A549 (cell line): ENCODE data around the gene DHX35. TPM values are rescaled to one million over a fixed set of nuclear protein-coding genes. Genes with fewer than 3 reads are reported as not detected.

Experiments
- ATAC-seq, 2 experiments: fragments of 200-7000 bp in 1 of 2; fragments of >200 bp in 1 of 2; cut with Nextera tagmentation in 1 of 2; cut with Tn5 transposase in 1 of 2; 3 replicates each; pipeline versions ENCODE4 v1.8.0 to v1.9.1; 2018 to 2020; ENCODE audit warnings: mild to moderate bottlenecking in 1 of 2, moderate library complexity in 1 of 2
- CTCF ChIA-PET: fragments of 300-600 bp; sonication (Branson Sonifier 250); formaldehyde crosslinking; extraction: SDS; loops from one replicate; lab custom pipeline; 2021; ENCODE audit warnings: antibody characterized with exemption, inconsistent platforms; lab: Yijun Ruan, JAX
- POLR2A ChIA-PET: fragments of 350-600 bp; formaldehyde crosslinking; extraction: SDS; loops from one replicate; lab custom pipeline; 2021; ENCODE audit warnings: antibody characterized with exemption, inconsistent platforms; lab: Yijun Ruan, JAX
- DNase-seq, 2 experiments: peaks; one replicate each; pipeline versions ENCODE4 v3.0.0 to v3.0.0-alpha.2; 2011 to 2016; ENCODE audit warnings: low read depth in 1 of 2, low spot score in 1 of 2
- FAIRE-seq: peaks from 2 replicates; lab custom pipeline; 2011; peaks lifted over from hg19 to GRCh38; lab: Jason Lieb, UNC
- H3K27ac ChIP-seq, 2 experiments: fragments of >200 bp; sonication (Bioruptor Twin); formaldehyde crosslinking; 3 replicates each; pipeline ENCODE4 v1.5.1; 2016 to 2017
- H3K4me1 ChIP-seq: fragments of >200 bp; sonication (Bioruptor Twin); formaldehyde crosslinking; 3 replicates; pipeline ENCODE4 v1.6.1; 2016
- H3K4me2 ChIP-seq: fragments of >200 bp; sonication (Bioruptor Twin); formaldehyde crosslinking; 3 replicates; pipeline ENCODE4 v1.6.1; 2016
- H3K4me3 ChIP-seq: fragments of >200 bp; sonication (Bioruptor Twin); formaldehyde crosslinking; 3 replicates; pipeline ENCODE4 v1.5.1; 2016
- H3K9me3 ChIP-seq: fragments of >200 bp; sonication (Bioruptor Twin); formaldehyde crosslinking; 3 replicates; pipeline ENCODE4 v1.6.1; 2016
- CBX2 ChIP-seq: fragments of 200-600 bp; sonication (generic); IDR thresholded peaks from 2 replicates; pipeline ENCODE4 v1.6.1; 2016; ENCODE audit warnings: low read depth, mild to moderate bottlenecking, borderline replicate concordance
- CBX8 ChIP-seq: fragments of 200-600 bp; sonication (generic); IDR thresholded peaks from 2 replicates; pipeline ENCODE4 v1.6.1; 2016
- CHD2 ChIP-seq: fragments of 150-350 bp; IDR thresholded peaks from 2 replicates; pipeline ENCODE4 v1.6.1; 2014; ENCODE audit warnings: low read length; ENCODE audit not compliant: partially characterized antibody
- CHD4 ChIP-seq: fragments of 200-600 bp; sonication (generic); IDR thresholded peaks from 2 replicates; pipeline ENCODE4 v1.6.1; 2016; ENCODE audit warnings: antibody characterized with exemption, mild to moderate bottlenecking, borderline replicate concordance
- EHMT2 ChIP-seq: fragments of 200-600 bp; sonication (generic); IDR thresholded peaks from 2 replicates; pipeline ENCODE4 v1.6.1; 2016; ENCODE audit warnings: antibody characterized with exemption, low read depth, mild to moderate bottlenecking, moderate library complexity
- FOXS1 ChIP-seq: fragments of 250-450 bp; sonication (Bioruptor Pico); IDR thresholded peaks from 2 replicates; pipeline ENCODE4 v1.5.0; 2020; ENCODE audit warnings: mild to moderate bottlenecking, moderate library complexity
- GATA3 ChIP-seq: IDR thresholded peaks from 2 replicates; pipeline ENCODE4 v1.6.1; 2012; ENCODE audit warnings: borderline replicate concordance
- HDAC2 ChIP-seq: fragments of 200-600 bp; sonication (generic); IDR thresholded peaks from 2 replicates; pipeline ENCODE4 v1.6.1; 2016
- HOXB13 ChIP-seq: fragments of 250-450 bp; sonication (Bioruptor Pico); IDR thresholded peaks from 2 replicates; pipeline ENCODE4 v1.5.0; 2020; ENCODE audit warnings: low read depth, mild to moderate bottlenecking, moderate library complexity
- JUNB ChIP-seq: fragments of >200 bp; sonication (Bioruptor Twin); formaldehyde crosslinking; IDR thresholded peaks from 2 replicates; pipeline ENCODE4 v1.6.1; 2016
- KDM1A ChIP-seq: fragments of 200-600 bp; sonication (generic); IDR thresholded peaks from 2 replicates; pipeline ENCODE4 v1.6.1; 2016; ENCODE audit warnings: low read depth, mild to moderate bottlenecking
- KDM5A ChIP-seq: fragments of 200-600 bp; sonication (generic); IDR thresholded peaks from 2 replicates; pipeline ENCODE4 v1.6.1; 2016; ENCODE audit warnings: antibody characterized with exemption, mild to moderate bottlenecking
- MAZ ChIP-seq: fragments of 150-350 bp; IDR thresholded peaks from 2 replicates; pipeline ENCODE4 v1.6.1; 2014; ENCODE audit warnings: antibody characterized with exemption, low read depth, low read length, borderline replicate concordance
- MYC ChIP-seq: IDR thresholded peaks from 2 replicates; pipeline ENCODE4 v1.6.1; 2012; ENCODE audit warnings: mild to moderate bottlenecking, inconsistent platforms, low read length, improper control_type of control experiment, borderline replicate concordance
- NFE2L2 ChIP-seq: fragments of 150-350 bp; conservative IDR thresholded peaks from 2 replicates; pipeline ENCODE4 v1.6.1; 2014; ENCODE audit warnings: low read length
- NPAS2 ChIP-seq: fragments of 250-450 bp; sonication (Bioruptor Pico); IDR thresholded peaks from 2 replicates; pipeline ENCODE4 v1.8.0; 2022; ENCODE audit warnings: mild to moderate bottlenecking, moderate library complexity, borderline replicate concordance
- PHF8 ChIP-seq: fragments of 200-600 bp; sonication (generic); IDR thresholded peaks from 2 replicates; pipeline ENCODE4 v1.6.1; 2016; ENCODE audit warnings: low read depth, mild to moderate bottlenecking, antibody characterized with exemption, moderate library complexity, borderline replicate concordance
- POLR2A ChIP-seq: IDR thresholded peaks from 2 replicates; pipeline ENCODE4 v1.6.1; 2012; ENCODE audit warnings: mild to moderate bottlenecking, low read length
- POLR2AphosphoS2 ChIP-seq: conservative IDR thresholded peaks from 2 replicates; pipeline ENCODE4 v1.6.1; 2012; ENCODE audit warnings: low read length, improper control_type of control experiment, inconsistent platforms
- RARB ChIP-seq: fragments of 250-450 bp; sonication (Bioruptor Pico); IDR thresholded peaks from 2 replicates; pipeline ENCODE4 v1.8.0; 2021; ENCODE audit warnings: mild to moderate bottlenecking, moderate library complexity
- RCOR1 ChIP-seq: fragments of 150-350 bp; IDR thresholded peaks from 2 replicates; pipeline ENCODE4 v1.6.1; 2014; ENCODE audit warnings: antibody characterized with exemption, low read length, low read depth
- TFCP2L1 ChIP-seq: fragments of 250-450 bp; sonication (Bioruptor Pico); IDR thresholded peaks from 2 replicates; pipeline ENCODE4 v1.5.0; 2021; ENCODE audit warnings: mild to moderate bottlenecking
- TP53 ChIP-seq: fragments of 250-450 bp; sonication (Bioruptor Pico); IDR thresholded peaks from 2 replicates; pipeline ENCODE4 v1.5.0; 2021; ENCODE audit warnings: mild to moderate bottlenecking, moderate library complexity
- ZC3H11A ChIP-seq: fragments of 450-650 bp; IDR thresholded peaks from 2 replicates; pipeline ENCODE4 v1.6.1; 2014; ENCODE audit warnings: antibody characterized with exemption, mild to moderate bottlenecking
- ZSCAN20 ChIP-seq: fragments of 250-450 bp; sonication (Bioruptor Pico); IDR thresholded peaks from 2 replicates; pipeline ENCODE4 v1.8.0; 2022; ENCODE audit warnings: mild to moderate bottlenecking, moderate library complexity
- WGBS: methylation state at CpG from one replicate; pipeline ENCODE4 v1.1.6; 2017; ENCODE audit errors: missing lambda C conversion rate; 5-methylcytosine and 5-hydroxymethylcytosine counted together
- polyA plus RNA-seq, 4 experiments: library from polyadenylated mRNA; depleted of rRNA in 3 of 4; stranded (reverse); fragments of >200 nt; fragmentation: RNase III in 1 of 4; extraction: RNeasy Plus Mini Kit Qiagen cat#74134 plus additional on column Dnase treatment in 1 of 4; gene quantifications; 2 replicates in 3 of 4; 3 replicates in 1 of 4; pipeline ENCODE4 v1.2.3, GENCODE V29; 2011 to 2017
- TF ChIP-seq, protein P1 (sequence below): fragments of 450-650 bp; IDR thresholded peaks from 2 replicates; pipeline ENCODE4 v1.6.1; 2014; ENCODE audit warnings: antibody characterized with exemption
- TF ChIP-seq, protein P2 (sequence below): fragments of 250-450 bp; sonication (Bioruptor Pico); IDR thresholded peaks from 2 replicates; pipeline ENCODE4 v1.5.0; 2021; ENCODE audit warnings: mild to moderate bottlenecking, moderate library complexity, borderline replicate concordance
- TF ChIP-seq, protein P3 (sequence below): IDR thresholded peaks from 2 replicates; pipeline ENCODE4 v1.6.1; 2012
- TF ChIP-seq, protein P4 (sequence below): IDR thresholded peaks from 2 replicates; pipeline ENCODE4 v1.6.1; 2012
- TF ChIP-seq, protein P5 (sequence below): IDR thresholded peaks from 2 replicates; pipeline ENCODE4 v1.6.1; 2012; ENCODE audit warnings: low read depth, borderline replicate concordance
- TF ChIP-seq, protein P6 (sequence below): fragments of 150-350 bp; IDR thresholded peaks from 2 replicates; pipeline ENCODE4 v1.6.1; 2014; ENCODE audit warnings: low read depth, mild to moderate bottlenecking, low read length

DHX35 gene
- polyA plus RNA-seq, 2 of the 4 experiments (the other 2 are of a cell fraction) = 7.7 to 13.8 TPM

DNA sequence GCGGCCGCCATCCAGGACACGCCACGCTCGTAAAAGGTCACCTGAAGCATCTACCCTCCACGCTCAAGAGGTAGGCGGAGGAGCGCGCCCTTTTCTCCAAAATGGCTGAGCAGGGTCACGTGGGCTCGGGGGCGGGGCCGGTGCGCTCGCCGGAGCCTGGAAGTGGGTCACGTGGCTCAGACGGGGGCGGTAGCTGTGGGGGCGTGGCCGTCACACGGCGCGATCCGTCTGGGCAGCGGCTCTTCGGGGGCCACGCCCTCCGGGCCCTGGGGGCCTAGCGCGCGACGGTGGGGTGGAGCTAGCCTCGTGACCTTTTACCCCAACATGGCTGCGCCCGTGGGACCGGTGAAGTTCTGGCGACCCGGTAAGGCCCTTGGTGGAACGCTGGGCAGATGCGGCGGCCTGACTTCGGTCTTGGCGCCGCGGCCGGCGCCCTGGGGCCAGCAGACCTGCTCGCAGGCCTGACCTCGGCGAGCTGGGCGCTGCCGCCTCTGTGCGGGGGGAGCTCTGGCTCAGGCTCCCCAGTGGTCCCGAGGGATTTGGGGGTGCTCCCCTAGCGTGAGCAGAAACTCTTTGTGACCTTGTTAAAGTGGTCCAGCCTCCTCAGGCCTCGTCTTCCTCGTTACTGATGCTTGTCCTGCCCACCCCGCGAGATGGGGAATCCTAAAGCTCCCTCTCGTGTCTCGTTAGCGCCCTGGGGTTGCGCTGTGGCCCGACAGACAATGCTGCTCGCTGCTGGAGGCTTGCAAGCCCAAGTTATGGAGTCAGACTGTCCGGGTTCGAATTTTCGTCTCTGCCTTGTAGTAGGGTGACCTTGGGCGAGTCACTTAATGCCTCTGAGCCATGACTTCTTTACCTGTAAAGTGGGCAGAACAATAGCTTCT is at the start of gene DHX35 (continued):
- TF ChIP-seq, protein P1, sequence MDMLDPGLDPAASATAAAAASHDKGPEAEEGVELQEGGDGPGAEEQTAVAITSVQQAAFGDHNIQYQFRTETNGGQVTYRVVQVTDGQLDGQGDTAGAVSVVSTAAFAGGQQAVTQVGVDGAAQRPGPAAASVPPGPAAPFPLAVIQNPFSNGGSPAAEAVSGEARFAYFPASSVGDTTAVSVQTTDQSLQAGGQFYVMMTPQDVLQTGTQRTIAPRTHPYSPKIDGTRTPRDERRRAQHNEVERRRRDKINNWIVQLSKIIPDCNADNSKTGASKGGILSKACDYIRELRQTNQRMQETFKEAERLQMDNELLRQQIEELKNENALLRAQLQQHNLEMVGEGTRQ = peak; percentile 100
- TF ChIP-seq TFCP2L1 (CRISPR knock-in tag) (0 out of 2 replicates have a peak, but pooled peaks have one; percentile 51), CBX2 (no peak), KDM5A (peak; percentile 92), CHD4 (no peak), FOXS1 (CRISPR knock-in tag) (no peak), ZSCAN20 (CRISPR knock-in tag) (no peak), MAZ (no peak), GATA3 (no peak), EHMT2 (no peak), NFE2L2 (no peak), RCOR1 (no peak), ZC3H11A (no peak), JUNB (no peak), TP53 (no peak), PHF8 (peak; percentile 71; the same call in 1 of the 2 replicates), MYC (no peak; the same call in 1 of the 2 replicates), RARB (CRISPR knock-in tag) (no peak)
- TF ChIP-seq, protein P2, sequence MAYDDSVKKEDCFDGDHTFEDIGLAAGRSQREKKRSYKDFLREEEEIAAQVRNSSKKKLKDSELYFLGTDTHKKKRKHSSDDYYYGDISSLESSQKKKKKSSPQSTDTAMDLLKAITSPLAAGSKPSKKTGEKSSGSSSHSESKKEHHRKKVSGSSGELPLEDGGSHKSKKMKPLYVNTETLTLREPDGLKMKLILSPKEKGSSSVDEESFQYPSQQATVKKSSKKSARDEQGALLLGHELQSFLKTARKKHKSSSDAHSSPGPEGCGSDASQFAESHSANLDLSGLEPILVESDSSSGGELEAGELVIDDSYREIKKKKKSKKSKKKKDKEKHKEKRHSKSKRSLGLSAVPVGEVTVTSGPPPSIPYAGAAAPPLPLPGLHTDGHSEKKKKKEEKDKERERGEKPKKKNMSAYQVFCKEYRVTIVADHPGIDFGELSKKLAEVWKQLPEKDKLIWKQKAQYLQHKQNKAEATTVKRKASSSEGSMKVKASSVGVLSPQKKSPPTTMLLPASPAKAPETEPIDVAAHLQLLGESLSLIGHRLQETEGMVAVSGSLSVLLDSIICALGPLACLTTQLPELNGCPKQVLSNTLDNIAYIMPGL (CRISPR knock-in tag) = no peak
- TF ChIP-seq, protein P3, sequence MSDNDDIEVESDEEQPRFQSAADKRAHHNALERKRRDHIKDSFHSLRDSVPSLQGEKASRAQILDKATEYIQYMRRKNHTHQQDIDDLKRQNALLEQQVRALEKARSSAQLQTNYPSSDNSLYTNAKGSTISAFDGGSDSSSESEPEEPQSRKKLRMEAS = peak; percentile 94
- TF ChIP-seq, protein P4, sequence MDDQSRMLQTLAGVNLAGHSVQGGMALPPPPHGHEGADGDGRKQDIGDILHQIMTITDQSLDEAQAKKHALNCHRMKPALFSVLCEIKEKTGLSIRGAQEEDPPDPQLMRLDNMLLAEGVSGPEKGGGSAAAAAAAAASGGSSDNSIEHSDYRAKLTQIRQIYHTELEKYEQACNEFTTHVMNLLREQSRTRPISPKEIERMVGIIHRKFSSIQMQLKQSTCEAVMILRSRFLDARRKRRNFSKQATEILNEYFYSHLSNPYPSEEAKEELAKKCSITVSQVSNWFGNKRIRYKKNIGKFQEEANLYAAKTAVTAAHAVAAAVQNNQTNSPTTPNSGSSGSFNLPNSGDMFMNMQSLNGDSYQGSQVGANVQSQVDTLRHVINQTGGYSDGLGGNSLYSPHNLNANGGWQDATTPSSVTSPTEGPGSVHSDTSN = no peak

DNA sequence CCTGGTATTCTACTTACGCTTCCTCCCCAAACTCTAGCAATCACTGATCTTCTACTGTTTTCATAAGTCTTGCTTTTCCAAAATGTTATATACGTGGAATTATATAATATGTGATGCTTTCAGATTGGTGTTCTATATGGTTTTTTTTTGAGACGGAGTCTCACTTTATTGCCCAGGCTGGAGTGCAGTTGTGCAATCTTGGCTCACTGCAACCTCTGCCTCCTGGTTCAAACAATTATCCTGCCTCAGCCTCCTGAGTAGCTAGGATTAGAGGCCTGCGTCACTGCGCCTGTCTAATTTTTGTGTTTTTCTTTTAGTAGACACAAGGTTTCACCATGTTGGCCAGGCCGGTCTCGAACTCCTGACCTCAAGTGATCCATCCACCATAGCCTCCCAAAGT is 46.8 kb upstream of the DHX35 start:
- ATAC-seq (no peak), DNase-seq (no peak), FAIRE-seq (no peak)
- Histone ChIP-seq H3K27ac (peak overlapping the region in 1 of 2 experiments; percentile 78; a peak in 1 of 6 replicates), H3K4me1 (peaks cover 25% of the 10 kb centered on the region), H3K4me3 (no peak overlapping the region), H3K4me2 (no peak overlapping the region), H3K9me3 (no peaks in the 10 kb centered on the region)
- ChIA-PET POLR2A (no interaction called here), CTCF (no interaction called here)
- 95% methylated on average over 7 of the region's 7 CpGs for WGBS
- TF ChIP-seq, protein P3 = no peak
- TF ChIP-seq CBX2 (no peak), RARB (CRISPR knock-in tag) (no peak), ZSCAN20 (CRISPR knock-in tag) (no peak), KDM1A (no peak), POLR2A (no peak), MAZ (no peak), HDAC2 (no peak), CBX8 (no peak), JUNB (no peak), HOXB13 (CRISPR knock-in tag) (no peak), NPAS2 (CRISPR knock-in tag) (no peak), GATA3 (no peak), POLR2AphosphoS2 (no peak), CHD2 (no peak)
- TF ChIP-seq, protein P5, sequence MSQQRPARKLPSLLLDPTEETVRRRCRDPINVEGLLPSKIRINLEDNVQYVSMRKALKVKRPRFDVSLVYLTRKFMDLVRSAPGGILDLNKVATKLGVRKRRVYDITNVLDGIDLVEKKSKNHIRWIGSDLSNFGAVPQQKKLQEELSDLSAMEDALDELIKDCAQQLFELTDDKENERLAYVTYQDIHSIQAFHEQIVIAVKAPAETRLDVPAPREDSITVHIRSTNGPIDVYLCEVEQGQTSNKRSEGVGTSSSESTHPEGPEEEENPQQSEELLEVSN = no peak
- TF ChIP-seq, protein P6, sequence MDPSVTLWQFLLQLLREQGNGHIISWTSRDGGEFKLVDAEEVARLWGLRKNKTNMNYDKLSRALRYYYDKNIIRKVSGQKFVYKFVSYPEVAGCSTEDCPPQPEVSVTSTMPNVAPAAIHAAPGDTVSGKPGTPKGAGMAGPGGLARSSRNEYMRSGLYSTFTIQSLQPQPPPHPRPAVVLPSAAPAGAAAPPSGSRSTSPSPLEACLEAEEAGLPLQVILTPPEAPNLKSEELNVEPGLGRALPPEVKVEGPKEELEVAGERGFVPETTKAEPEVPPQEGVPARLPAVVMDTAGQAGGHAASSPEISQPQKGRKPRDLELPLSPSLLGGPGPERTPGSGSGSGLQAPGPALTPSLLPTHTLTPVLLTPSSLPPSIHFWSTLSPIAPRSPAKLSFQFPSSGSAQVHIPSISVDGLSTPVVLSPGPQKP = no peak
- TF ChIP-seq, protein P2 (CRISPR knock-in tag) = no peak
